Mucosa of descending colon (tissue), 3 donors: ENCODE measurements around the gene PGS1. TPM values are rescaled to one million over a fixed set of nuclear protein-coding genes. Genes with fewer than 3 reads are reported as not detected.

Experiments used
- ATAC-seq: fragments of 200-7000 bp; cut with Tn5 transposase; one replicate; pipeline ENCODE4 v1.9.1; 2020; ENCODE audit warnings: mild to moderate bottlenecking, moderate library complexity
- DNase-seq, 3 donors: peaks; one replicate each; pipeline ENCODE4 v3.0.0-alpha.2; 2020
- H3K36me3 ChIP-seq: fragments of 200-600 bp; one replicate; pipeline ENCODE4 v1.8.0; 2021; ENCODE audit warnings: low read depth, mild to moderate bottlenecking
- H3K4me1 ChIP-seq: fragments of 200-600 bp; one replicate; pipeline ENCODE4 v1.8.0; 2021; ENCODE audit warnings: low read depth, mild to moderate bottlenecking
- H3K4me3 ChIP-seq: fragments of 200-600 bp; one replicate; pipeline ENCODE4 v1.8.0; 2021; ENCODE audit warnings: mild to moderate bottlenecking
- H3K9me3 ChIP-seq: fragments of 200-600 bp; one replicate; pipeline ENCODE4 v1.8.0; 2021; ENCODE audit warnings: mild to moderate bottlenecking
- CTCF ChIP-seq: fragments of 200-600 bp; IDR thresholded peaks from one replicate; pipeline ENCODE4 v1.8.0; 2022; ENCODE audit warnings: antibody characterized with exemption, mild to moderate bottlenecking
- intact Hi-C, 2 donors: fragments of 100-400 bp; cut with DNase I in 1 of 2; cut with micrococcal nuclease in 1 of 2; formaldehyde crosslinking; loops; one replicate each; pipeline versions ENCODE4 v1.11.0 to v1.11.1; 2022; cut with DNase I, micrococcal nuclease
- total RNA-seq, 3 donors: library from RNA; stranded (reverse); fragmentation: NEBNext Ultra II Directional in 2 of 3; extraction: Animal tissue kit (Norgen Biotek cat#: 25700) in 2 of 3; gene quantifications; one replicate each; pipeline versions ENCODE4 v1.2.1 to v1.2.4, GENCODE V29; 2021 to 2023
- donor health status: DM: no; HTN: no; CAD: no; lungs with moderate emphysema.
- donor health status: DM: no; HTN: no; CAD: no.
- donor health status: DM: no; HTN: yes; CAD: no.

The PGS1 gene
- total RNA-seq, 3 donors from 2014 or later, result 36.2 to 54.3 (median 48.8) TPM

- Histone ChIP-seq H3K4me1 (no peaks in the 10 kb centered on the region), H3K9me3 (no peaks in the 10 kb centered on the region), H3K4me3 (no peak overlapping the region), H3K36me3 (no peaks in the 10 kb centered on the region)
- intact Hi-C loops, result no loop called here
- no peak for TF ChIP-seq CTCF
- DNase-seq, result no peak
- ATAC-seq, result no peak
Observed at GRCh38 chr17:78458736-78459335, 80.4 kb downstream of the PGS1 start.

DNA sequence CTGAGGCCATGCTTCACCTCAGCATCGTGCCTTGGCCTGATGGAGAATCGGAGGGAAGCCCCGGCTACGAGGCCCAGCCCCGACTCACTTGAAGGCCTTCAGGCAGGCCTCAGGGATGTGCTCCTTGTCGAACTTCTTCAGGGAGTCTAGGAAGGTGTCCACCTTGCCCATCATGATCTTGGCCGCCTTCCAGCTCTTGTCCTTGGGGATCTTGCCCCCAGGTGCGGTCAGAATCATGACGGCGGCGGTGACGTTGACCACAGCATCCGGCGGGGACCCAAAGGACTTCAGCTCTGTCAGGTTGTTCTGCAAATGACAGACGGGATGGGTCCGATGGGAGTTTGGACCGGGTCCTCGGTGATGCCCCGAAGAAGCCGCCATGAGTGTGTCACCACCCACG lies 81.2 kb downstream of the PGS1 start:
- H3K4me1 ChIP-seq, result no peaks in the 10 kb centered on the region
- ATAC-seq, result no peak
- no peaks in the 10 kb centered on the region for H3K9me3 ChIP-seq
- no peaks in the 10 kb centered on the region for H3K36me3 ChIP-seq
- no peak overlapping the region for H3K4me3 ChIP-seq
- TF ChIP-seq CTCF, result no peak
- no peak for DNase-seq
- intact Hi-C loops, result no loop called here

DNA sequence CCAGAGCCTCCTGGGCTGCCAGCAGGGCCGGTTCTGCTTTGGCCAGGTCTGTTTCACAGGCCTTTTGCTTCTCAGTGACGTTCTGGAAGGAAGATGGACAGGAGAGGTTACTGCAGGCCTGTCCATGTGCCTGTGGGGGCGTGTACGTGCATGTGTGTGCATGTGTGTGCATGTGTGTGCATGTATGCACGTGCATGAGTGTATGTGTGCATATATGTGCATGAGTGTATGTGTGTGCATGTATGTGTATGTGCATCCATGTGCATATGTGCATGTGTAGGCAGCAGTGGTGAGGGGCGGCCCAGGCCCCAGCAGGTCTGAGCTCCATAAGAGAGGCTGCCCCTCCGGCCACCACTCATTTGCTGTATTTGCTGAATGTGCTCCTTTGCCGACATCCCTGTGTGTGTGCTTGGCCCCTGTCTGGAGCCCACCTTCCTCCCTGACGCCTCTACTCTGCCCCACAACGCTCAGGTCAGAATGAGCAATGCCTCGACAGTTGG lies 81.8 kb downstream of the PGS1 start:
- DNase-seq, result no peak
- no peak for ATAC-seq
- H3K4me3 ChIP-seq, result no peak overlapping the region
- no peaks in the 10 kb centered on the region for H3K4me1 ChIP-seq
- intact Hi-C loops, result no loop called here
- no peak for TF ChIP-seq CTCF
- H3K36me3 ChIP-seq, result no peaks in the 10 kb centered on the region
- H3K9me3 ChIP-seq, result no peaks in the 10 kb centered on the region

- Histone ChIP-seq H3K36me3 (no peaks in the 10 kb centered on the region), H3K4me1 (no peaks in the 10 kb centered on the region), H3K4me3 (no peak overlapping the region), H3K9me3 (no peaks in the 10 kb centered on the region)
- ATAC-seq (no peak), DNase-seq (no peak)
- no peak for TF ChIP-seq CTCF
- intact Hi-C loops, result no loop called here
Observed at GRCh38 chr17:78460951-78461798, 82.7 kb downstream of the PGS1 start.

- ATAC-seq, result no peak
- H3K4me1 ChIP-seq, result no peaks in the 10 kb centered on the region
- DNase-seq, result no peak
- intact Hi-C loops, result no loop called here
- TF ChIP-seq CTCF, result no peak
- no peaks in the 10 kb centered on the region for H3K36me3 ChIP-seq
- H3K9me3 ChIP-seq, result no peaks in the 10 kb centered on the region
- H3K4me3 ChIP-seq, result no peak overlapping the region
Observed at GRCh38 chr17:78461799-78462053, 83.3 kb downstream of the PGS1 start.
